ENCODE measurements around the gene BPIFB4. TPM values are rescaled to one million over a fixed set of nuclear protein-coding genes. Genes with fewer than 3 reads are reported as not detected.
A peak's percentile ranks its signal among the peaks of the same experiment; 100 is the strongest.

The BPIFB4 gene
- total RNA-seq, 1 experiment from 2014 or later: not detected

DNA sequence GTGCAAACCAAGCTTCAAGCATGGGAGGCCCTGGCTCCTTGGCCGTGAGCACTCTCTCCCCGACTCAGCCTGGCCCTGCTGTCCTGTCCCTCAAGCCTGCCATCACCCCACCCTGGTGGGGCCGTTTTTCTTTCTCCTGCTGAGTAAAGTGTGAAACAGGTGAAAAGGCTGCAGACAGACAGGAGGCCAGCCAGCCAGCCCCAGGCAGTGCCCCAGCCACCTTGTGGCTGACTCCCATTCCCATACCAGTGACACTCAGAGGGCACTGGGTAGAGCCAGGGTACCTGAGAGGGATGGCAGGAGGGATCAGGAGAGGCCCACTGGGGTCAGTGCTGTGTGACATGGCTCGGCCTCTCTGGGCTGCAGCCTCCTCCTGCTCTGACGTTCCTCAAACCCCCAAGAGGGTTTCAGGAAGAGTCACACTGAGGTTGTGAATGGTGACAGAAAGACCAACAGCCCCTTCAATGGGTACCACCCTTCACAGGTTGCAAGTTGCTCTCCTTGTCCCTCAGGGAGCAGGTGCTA is 52.6 kb downstream of the BPIFB4 start:
- no peak overlapping the region for H3K4me3 ChIP-seq (ENCODE audit: low read depth, low read length, poor library complexity, severe bottlenecking)
- H3K27me3 ChIP-seq (replicated peaks; ENCODE audit: insufficient read depth, low read depth, low read length, poor library complexity): peaks cover 14% of the 10 kb centered on the region
- DNase-seq (ENCODE audit: low spot score): no peak
- TF ChIP-seq, protein P1, sequence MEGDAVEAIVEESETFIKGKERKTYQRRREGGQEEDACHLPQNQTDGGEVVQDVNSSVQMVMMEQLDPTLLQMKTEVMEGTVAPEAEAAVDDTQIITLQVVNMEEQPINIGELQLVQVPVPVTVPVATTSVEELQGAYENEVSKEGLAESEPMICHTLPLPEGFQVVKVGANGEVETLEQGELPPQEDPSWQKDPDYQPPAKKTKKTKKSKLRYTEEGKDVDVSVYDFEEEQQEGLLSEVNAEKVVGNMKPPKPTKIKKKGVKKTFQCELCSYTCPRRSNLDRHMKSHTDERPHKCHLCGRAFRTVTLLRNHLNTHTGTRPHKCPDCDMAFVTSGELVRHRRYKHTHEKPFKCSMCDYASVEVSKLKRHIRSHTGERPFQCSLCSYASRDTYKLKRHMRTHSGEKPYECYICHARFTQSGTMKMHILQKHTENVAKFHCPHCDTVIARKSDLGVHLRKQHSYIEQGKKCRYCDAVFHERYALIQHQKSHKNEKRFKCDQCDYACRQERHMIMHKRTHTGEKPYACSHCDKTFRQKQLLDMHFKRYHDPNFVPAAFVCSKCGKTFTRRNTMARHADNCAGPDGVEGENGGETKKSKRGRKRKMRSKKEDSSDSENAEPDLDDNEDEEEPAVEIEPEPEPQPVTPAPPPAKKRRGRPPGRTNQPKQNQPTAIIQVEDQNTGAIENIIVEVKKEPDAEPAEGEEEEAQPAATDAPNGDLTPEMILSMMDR (conservative IDR thresholded peaks at IDR 0.05; ENCODE audit: low read depth, low read length): no peak
- no peak for TF ChIP-seq EZH2 (IDR thresholded peaks at IDR 0.05; ENCODE audit: borderline replicate concordance, low read depth, low read length, poor library complexity, severe bottlenecking)
- H3K36me3 ChIP-seq (ENCODE audit: insufficient read depth, low read length, poor library complexity, severe bottlenecking): no peaks in the 10 kb centered on the region
- H3K27ac ChIP-seq (ENCODE audit: low read depth, low read length, poor library complexity, severe bottlenecking): no peak overlapping the region
- ChIA-PET POLR2A (ENCODE audit: low non-redundant PET) (no interaction called here), CTCF (no interaction called here)
- BruUV-seq (replicated peaks): no TSS peak
- no peaks in the 10 kb centered on the region for H3K4me1 ChIP-seq (ENCODE audit: insufficient read depth, low read length, poor library complexity, severe bottlenecking)
- H3K9me3 ChIP-seq (ENCODE audit: low read depth, low read length, poor library complexity, severe bottlenecking): no peaks in the 10 kb centered on the region
- intact Hi-C loops (cut with micrococcal nuclease; ENCODE audit: unreplicated experiment): no loop called here

DNA sequence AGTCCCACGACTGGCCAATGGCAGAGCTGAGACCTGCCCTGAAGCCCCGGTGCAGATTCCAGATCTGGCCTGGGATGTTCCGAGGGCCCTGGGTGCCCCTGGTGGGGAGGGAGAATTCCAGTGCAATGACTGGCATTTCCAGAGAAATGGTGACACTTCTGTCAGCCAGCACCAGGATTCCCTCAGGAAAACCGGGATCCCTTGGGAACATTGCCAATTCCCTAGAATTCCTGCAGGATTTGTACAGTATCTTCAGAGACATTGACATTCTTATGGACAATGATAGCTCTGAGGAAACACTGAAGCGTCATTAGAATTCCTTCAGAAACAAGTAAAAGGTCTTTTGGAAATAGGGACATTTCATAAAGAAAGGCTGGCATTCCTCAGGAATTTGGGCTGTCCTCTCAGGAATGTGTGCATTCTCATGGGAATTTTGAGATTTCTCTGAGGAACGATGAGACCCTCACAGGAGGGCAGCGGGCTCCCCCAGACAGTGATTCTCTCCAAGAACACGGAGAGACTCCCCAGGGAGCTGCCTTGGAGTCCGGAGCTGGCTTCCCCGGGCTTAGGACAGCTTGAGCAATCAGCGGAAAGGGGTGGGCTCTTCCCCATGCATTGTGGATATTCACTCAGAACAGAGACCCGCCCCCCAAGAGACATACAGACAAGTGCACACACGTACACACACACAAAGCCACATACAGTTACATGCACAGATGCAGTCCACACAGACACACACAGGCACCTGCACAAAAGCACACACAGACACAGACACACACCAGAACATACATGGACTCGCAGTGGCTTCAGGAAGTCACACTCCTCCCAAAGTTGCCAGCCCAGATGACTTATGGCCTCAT is 53.3 kb downstream of the BPIFB4 start:
- ChIA-PET CTCF (no interaction called here), POLR2A (ENCODE audit: low non-redundant PET) (no interaction called here)
- H3K9me3 ChIP-seq (ENCODE audit: low read depth, low read length, poor library complexity, severe bottlenecking): no peaks in the 10 kb centered on the region
- H3K4me3 ChIP-seq (ENCODE audit: low read depth, low read length, poor library complexity, severe bottlenecking): no peak overlapping the region
- H3K27ac ChIP-seq (ENCODE audit: low read depth, low read length, poor library complexity, severe bottlenecking): no peak overlapping the region
- TF ChIP-seq EZH2 (IDR thresholded peaks at IDR 0.05; ENCODE audit: borderline replicate concordance, low read depth, low read length, poor library complexity, severe bottlenecking): no peak
- TF ChIP-seq, protein P1 (conservative IDR thresholded peaks at IDR 0.05; ENCODE audit: low read depth, low read length): no peak
- peak; percentile 20 for DNase-seq (ENCODE audit: low spot score)
- H3K36me3 ChIP-seq (ENCODE audit: insufficient read depth, low read length, poor library complexity, severe bottlenecking): no peaks in the 10 kb centered on the region
- intact Hi-C loops (cut with micrococcal nuclease; ENCODE audit: unreplicated experiment): no loop called here
- no peaks in the 10 kb centered on the region for H3K4me1 ChIP-seq (ENCODE audit: insufficient read depth, low read length, poor library complexity, severe bottlenecking)
- H3K27me3 ChIP-seq (replicated peaks; ENCODE audit: insufficient read depth, low read depth, low read length, poor library complexity): peaks cover 11% of the 10 kb centered on the region
- no TSS peak for BruUV-seq (replicated peaks)

DNA sequence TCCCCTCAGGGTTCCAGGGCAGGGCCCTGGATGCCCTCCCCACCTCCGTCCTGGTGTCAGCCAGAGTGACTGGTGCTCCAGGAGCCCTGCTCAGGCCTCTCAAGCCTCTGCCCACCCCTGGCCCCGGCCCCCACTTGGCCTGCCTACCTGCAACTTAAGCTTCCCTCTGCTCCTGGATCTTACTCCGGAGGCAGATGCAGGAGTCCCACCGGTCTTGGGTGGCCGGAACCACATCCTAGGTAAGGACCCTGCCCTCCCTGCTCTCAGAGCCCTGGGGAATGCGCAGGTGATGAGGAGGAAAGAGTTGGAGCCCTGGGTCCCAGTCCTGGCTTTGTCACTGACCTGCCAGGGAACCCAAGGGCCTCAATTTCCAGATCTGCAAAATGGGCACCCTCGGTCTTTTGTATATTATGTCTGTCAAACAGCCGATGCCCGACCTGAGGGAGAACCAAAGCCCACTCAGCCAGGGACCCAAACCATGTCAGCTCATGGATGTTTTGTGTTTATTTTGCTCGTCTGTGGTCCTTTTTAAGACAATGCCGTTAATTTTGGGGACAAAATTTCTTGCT is 54.0 kb downstream of the BPIFB4 start:
- Histone ChIP-seq H3K4me3 (ENCODE audit: low read depth, low read length, poor library complexity, severe bottlenecking) (no peak overlapping the region), H3K27me3 (replicated peaks; ENCODE audit: insufficient read depth, low read depth, low read length, poor library complexity) (peaks cover 6% of the 10 kb centered on the region), H3K9me3 (ENCODE audit: low read depth, low read length, poor library complexity, severe bottlenecking) (no peaks in the 10 kb centered on the region), H3K4me1 (ENCODE audit: insufficient read depth, low read length, poor library complexity, severe bottlenecking) (no peaks in the 10 kb centered on the region), H3K36me3 (ENCODE audit: insufficient read depth, low read length, poor library complexity, severe bottlenecking) (no peaks in the 10 kb centered on the region), H3K27ac (ENCODE audit: low read depth, low read length, poor library complexity, severe bottlenecking) (no peak overlapping the region)
- no TSS peak for BruUV-seq (replicated peaks)
- TF ChIP-seq, protein P1 (conservative IDR thresholded peaks at IDR 0.05; ENCODE audit: low read depth, low read length): no peak
- TF ChIP-seq EZH2 (IDR thresholded peaks at IDR 0.05; ENCODE audit: borderline replicate concordance, low read depth, low read length, poor library complexity, severe bottlenecking): no peak
- ChIA-PET POLR2A (ENCODE audit: low non-redundant PET) (no interaction called here), CTCF (no interaction called here)
- DNase-seq (ENCODE audit: low spot score): no peak
- intact Hi-C loops (cut with micrococcal nuclease; ENCODE audit: unreplicated experiment): no loop called here
